ENCODE data around the gene AIRE. TPM values are rescaled to one million over a fixed set of nuclear protein-coding genes. Genes with fewer than 3 reads are reported as not detected.

The AIRE gene
- total RNA-seq, 3 donors from 2014 or later: 0.12 to 0.16 TPM; not detected in 1

DNA sequence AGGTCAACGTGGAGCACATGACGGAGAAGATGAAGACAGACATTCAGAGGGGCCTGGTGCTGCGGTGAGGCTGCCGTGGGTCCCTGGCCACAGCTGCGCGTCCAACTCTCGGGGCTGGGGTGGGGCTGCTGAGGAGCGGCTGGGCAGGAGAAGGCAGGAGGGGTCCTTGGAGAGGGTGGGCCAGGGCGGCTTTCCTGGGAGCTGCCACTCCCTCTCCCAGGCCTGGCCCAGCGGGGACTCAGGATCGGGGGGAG is 39.1 kb downstream of the AIRE start:
- TF ChIP-seq, protein P1, sequence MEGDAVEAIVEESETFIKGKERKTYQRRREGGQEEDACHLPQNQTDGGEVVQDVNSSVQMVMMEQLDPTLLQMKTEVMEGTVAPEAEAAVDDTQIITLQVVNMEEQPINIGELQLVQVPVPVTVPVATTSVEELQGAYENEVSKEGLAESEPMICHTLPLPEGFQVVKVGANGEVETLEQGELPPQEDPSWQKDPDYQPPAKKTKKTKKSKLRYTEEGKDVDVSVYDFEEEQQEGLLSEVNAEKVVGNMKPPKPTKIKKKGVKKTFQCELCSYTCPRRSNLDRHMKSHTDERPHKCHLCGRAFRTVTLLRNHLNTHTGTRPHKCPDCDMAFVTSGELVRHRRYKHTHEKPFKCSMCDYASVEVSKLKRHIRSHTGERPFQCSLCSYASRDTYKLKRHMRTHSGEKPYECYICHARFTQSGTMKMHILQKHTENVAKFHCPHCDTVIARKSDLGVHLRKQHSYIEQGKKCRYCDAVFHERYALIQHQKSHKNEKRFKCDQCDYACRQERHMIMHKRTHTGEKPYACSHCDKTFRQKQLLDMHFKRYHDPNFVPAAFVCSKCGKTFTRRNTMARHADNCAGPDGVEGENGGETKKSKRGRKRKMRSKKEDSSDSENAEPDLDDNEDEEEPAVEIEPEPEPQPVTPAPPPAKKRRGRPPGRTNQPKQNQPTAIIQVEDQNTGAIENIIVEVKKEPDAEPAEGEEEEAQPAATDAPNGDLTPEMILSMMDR (IDR thresholded peaks at IDR 0.05): no peak
- ATAC-seq: no peak
- no peak overlapping the region for H3K4me3 ChIP-seq

DNA sequence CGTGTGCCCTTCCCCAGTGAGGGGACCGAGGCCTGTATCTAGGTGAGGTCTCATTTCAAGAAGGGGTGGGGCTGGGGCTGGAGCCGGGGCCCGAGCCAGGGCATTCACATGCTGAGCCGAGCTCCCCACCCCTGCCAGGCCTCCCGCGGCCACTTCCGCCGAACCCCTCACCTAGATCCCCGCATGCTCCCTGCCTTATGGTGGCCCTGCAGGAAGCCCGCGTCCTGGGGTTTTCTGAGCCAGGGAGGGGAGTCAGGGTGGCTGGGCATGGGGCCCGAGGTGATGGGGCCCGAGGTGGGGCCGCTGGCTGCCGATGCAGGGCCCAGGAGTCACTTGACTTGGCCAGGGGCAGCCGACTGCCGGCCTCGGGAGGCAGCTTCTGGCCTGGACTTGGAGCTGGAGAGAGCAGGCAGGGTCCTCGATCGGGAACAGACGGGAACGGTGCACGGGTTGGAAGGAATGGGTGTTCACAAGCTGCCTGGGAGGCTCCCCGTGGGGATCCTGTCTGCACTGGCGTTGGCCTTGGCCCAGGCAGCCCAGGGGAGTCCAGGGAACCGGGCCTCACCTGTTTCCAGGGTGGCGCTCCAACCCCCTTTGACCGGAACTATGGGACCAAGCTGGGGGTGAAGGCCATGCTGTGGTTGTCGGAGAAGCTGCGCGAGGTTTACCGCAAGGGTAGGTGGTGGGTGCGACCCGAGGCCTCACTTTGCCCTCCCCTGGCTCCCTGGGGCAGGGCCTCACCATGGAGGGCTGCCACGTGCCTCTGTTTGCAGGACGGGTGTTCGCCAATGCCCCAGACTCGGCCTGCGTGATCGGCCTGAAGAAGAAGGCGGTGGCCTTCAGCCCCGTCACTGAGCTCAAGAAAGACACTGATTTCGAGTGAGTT is 40.0 kb downstream of the AIRE start:
- Histone ChIP-seq H3K36me3 (ENCODE audit: low read depth) (peaks cover 13% of the 10 kb centered on the region), H3K9me3 (no peaks in the 10 kb centered on the region), H3K4me1 (ENCODE audit: low read depth) (no peaks in the 10 kb centered on the region), H3K4me3 (no peak overlapping the region)
- no peak for DNase-seq
- TF ChIP-seq, protein P1 (IDR thresholded peaks at IDR 0.05): no peak
- intact Hi-C loops (cut with DNase I, micrococcal nuclease): no loop called here
- no peak for ATAC-seq

More for the DNA sequence above, 39.1 kb downstream of the AIRE start:
- no peaks in the 10 kb centered on the region for H3K4me1 ChIP-seq (ENCODE audit: low read depth)
- peaks cover 13% of the 10 kb centered on the region for H3K36me3 ChIP-seq (ENCODE audit: low read depth)
- no peaks in the 10 kb centered on the region for H3K9me3 ChIP-seq
- intact Hi-C loops (cut with DNase I, micrococcal nuclease): no loop called here
- DNase-seq: no peak

DNA sequence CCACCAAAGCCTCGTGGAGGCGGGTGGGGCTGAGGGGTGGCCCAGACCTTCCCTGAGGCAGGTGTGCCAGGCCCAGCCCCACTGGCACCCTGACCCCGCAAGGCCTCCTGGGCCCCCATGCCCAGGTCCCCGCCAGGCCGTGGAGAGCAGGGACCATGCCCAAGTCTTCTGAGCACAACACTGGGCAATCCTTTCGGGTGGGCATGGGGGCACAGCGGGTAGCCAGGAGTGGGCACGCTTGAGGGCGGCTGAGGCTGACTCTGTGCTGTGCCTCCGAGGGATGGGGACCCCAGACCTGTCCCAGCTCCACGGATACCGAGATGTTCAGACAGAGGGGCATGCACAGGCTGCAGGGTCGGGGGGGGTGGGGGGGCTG is 40.6 kb downstream of the AIRE start:
- no peak for ATAC-seq
- no peaks in the 10 kb centered on the region for H3K4me1 ChIP-seq (ENCODE audit: low read depth)
- no peak overlapping the region for H3K4me3 ChIP-seq
- TF ChIP-seq, protein P1 (IDR thresholded peaks at IDR 0.05): no peak
- H3K36me3 ChIP-seq (ENCODE audit: low read depth): peaks cover 13% of the 10 kb centered on the region
- intact Hi-C loops (cut with DNase I, micrococcal nuclease): no loop called here
- no peaks in the 10 kb centered on the region for H3K9me3 ChIP-seq
- DNase-seq: no peak

DNA sequence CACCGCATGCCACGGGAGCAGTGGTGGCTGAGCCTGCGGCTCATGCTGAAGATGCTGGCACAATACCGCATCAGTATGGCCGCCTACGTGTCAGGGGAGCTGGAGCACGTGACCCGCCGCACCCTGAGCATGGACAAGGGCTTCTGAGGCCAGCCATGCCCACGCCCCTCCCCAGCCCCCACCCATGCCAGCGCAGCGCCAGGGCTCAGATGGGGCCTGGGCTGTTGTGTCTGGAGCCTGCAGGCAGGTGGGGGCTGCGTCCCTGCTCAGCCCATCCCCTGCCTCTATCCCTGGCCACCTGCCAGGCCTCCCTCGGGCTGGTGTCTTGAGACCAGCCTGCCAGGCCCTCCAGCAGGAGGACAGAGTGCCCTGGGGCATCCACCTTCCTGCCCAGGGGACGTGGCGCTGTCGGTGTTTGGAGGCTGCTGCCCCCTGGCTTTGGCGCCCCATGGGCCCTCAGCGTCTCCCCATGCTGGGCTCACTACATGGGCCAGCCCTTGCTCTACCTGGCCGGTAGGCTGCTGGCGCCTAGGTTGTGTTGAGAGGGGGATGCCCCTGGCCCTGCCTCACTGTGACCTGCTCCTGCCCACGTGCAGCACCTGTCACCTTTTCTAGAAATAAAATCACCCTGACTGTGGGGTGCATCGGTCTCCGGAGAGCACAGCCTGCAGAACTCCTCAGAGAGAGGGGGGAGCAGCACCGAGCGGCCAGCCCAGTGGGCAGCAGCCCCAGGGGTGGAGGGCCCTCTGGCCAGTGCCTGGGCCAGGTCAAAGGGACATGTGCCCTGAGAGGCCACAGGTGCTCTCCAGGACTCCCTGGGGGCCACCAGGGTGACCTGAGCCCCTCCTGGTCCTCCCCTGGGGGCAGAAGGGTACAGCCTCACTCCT is 41.3 kb downstream of the AIRE start:
- TF ChIP-seq, protein P1 (IDR thresholded peaks at IDR 0.05): no peak
- no peak for DNase-seq
- Histone ChIP-seq H3K4me1 (ENCODE audit: low read depth) (no peaks in the 10 kb centered on the region), H3K9me3 (no peaks in the 10 kb centered on the region), H3K36me3 (ENCODE audit: low read depth) (peaks cover 8% of the 10 kb centered on the region), H3K4me3 (no peak overlapping the region)
- ATAC-seq: no peak
- intact Hi-C loops (cut with DNase I, micrococcal nuclease): no loop called here

DNA sequence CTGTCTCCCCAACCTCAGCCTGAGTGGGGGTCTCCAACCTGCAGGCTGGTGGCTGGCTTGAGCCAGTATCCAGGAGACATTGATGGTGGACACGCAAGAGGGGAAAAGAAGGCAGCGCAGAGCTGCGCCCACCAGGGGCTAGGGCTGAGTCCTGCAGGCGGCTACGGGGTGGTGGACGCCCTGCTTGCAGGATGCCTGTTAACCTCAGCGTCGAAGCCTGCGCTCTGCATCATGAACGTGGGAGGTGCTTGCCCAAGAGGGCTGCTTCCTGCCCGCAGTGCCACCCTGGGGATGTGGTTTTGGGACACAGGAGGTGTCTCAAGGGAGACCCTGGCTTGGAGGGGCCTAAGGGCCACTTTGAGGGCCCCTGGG is 41.9 kb downstream of the AIRE start:
- TF ChIP-seq, protein P1 (IDR thresholded peaks at IDR 0.05): no peak
- Histone ChIP-seq H3K36me3 (ENCODE audit: low read depth) (peaks cover 4% of the 10 kb centered on the region), H3K4me1 (ENCODE audit: low read depth) (no peaks in the 10 kb centered on the region), H3K4me3 (no peak overlapping the region), H3K9me3 (no peaks in the 10 kb centered on the region)
- intact Hi-C loops (cut with DNase I, micrococcal nuclease): no loop called here
- DNase-seq (no peak), ATAC-seq (no peak)
